ENCODE results near the gene CCNQ. TPM values are rescaled to one million over a fixed set of nuclear protein-coding genes. Genes with fewer than 3 reads are reported as not detected.

The CCNQ gene
- total RNA-seq, 1 donor from 2014 or later, result 52.7 TPM

GRCh38 chrX:153631346-153631745 is 32.4 kb upstream of the CCNQ start:
- H3K36me3 ChIP-seq, result no peaks in the 10 kb centered on the region
- peaks cover 0 to 3% of the 10 kb centered on the region in 2 donors for H3K9me3 ChIP-seq
- no peak for DNase-seq (ENCODE audit: low spot score in 2 of 2)
- TF ChIP-seq, protein P1, sequence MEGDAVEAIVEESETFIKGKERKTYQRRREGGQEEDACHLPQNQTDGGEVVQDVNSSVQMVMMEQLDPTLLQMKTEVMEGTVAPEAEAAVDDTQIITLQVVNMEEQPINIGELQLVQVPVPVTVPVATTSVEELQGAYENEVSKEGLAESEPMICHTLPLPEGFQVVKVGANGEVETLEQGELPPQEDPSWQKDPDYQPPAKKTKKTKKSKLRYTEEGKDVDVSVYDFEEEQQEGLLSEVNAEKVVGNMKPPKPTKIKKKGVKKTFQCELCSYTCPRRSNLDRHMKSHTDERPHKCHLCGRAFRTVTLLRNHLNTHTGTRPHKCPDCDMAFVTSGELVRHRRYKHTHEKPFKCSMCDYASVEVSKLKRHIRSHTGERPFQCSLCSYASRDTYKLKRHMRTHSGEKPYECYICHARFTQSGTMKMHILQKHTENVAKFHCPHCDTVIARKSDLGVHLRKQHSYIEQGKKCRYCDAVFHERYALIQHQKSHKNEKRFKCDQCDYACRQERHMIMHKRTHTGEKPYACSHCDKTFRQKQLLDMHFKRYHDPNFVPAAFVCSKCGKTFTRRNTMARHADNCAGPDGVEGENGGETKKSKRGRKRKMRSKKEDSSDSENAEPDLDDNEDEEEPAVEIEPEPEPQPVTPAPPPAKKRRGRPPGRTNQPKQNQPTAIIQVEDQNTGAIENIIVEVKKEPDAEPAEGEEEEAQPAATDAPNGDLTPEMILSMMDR (IDR thresholded peaks at IDR 0.05), result no peak
- H3K27me3 ChIP-seq, result peaks cover 4% of the 10 kb centered on the region
- H3K4me1 ChIP-seq, result no peaks in the 10 kb centered on the region
- intact Hi-C loops (cut with DNase I), result no loop called here
- no peak overlapping the region for H3K4me3 ChIP-seq
- H3K27ac ChIP-seq, result no peak overlapping the region

- Histone ChIP-seq H3K4me3 (no peak overlapping the region), H3K36me3 (no peaks in the 10 kb centered on the region), H3K4me1 (no peaks in the 10 kb centered on the region), H3K9me3 (peaks cover 0 to 3% of the 10 kb centered on the region in 2 donors), H3K27ac (no peak overlapping the region), H3K27me3 (peaks cover 4% of the 10 kb centered on the region)
- DNase-seq (ENCODE audit: low spot score in 2 of 2), result peak in 1 of 2 donors; percentile 3
- TF ChIP-seq, protein P1 (IDR thresholded peaks at IDR 0.05), result no peak
- intact Hi-C loops (cut with DNase I), result no loop called here
Measured at GRCh38 chrX:153628665-153629064, 29.7 kb upstream of the CCNQ start.

DNA sequence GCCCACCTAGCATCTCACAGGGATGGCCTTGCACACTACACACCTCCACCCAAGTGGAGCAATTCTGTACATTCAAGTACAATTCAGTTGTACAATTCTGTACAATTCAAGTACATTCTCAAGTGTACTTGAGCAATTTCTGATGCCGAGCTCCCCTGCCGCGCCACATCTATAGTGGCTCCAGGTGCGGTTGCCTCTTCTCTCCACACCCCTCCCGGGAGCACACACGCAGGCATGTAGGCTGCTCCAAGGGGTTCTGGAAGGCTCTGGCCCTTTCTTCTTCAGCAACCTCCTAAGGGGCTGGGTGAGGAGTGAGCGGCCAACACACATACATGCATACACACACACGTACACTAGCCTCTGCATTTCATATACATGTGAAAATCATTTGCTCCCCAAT is 29.2 kb upstream of the CCNQ start:
- Histone ChIP-seq H3K4me3 (no peak overlapping the region), H3K9me3 (peaks cover 0 to 3% of the 10 kb centered on the region in 2 donors), H3K36me3 (no peaks in the 10 kb centered on the region), H3K27ac (no peak overlapping the region), H3K27me3 (peaks cover 4% of the 10 kb centered on the region), H3K4me1 (no peaks in the 10 kb centered on the region)
- intact Hi-C loops (cut with DNase I), result no loop called here
- TF ChIP-seq, protein P1 (IDR thresholded peaks at IDR 0.05), result no peak
- DNase-seq (ENCODE audit: low spot score in 2 of 2), result no peak

GRCh38 chrX:153627675-153628111 is 28.8 kb upstream of the CCNQ start:
- no peak overlapping the region for H3K4me3 ChIP-seq
- H3K27me3 ChIP-seq, result peaks cover under 1% of the 10 kb centered on the region
- TF ChIP-seq, protein P1 (IDR thresholded peaks at IDR 0.05), result no peak
- no peaks in the 10 kb centered on the region for H3K4me1 ChIP-seq
- peak in 1 of 2 donors; percentile 1 for DNase-seq (ENCODE audit: low spot score in 2 of 2)
- intact Hi-C loops (cut with DNase I), result no loop called here
- H3K9me3 ChIP-seq, result peaks cover 0 to 3% of the 10 kb centered on the region in 2 donors
- no peak overlapping the region for H3K27ac ChIP-seq
- no peaks in the 10 kb centered on the region for H3K36me3 ChIP-seq

DNA sequence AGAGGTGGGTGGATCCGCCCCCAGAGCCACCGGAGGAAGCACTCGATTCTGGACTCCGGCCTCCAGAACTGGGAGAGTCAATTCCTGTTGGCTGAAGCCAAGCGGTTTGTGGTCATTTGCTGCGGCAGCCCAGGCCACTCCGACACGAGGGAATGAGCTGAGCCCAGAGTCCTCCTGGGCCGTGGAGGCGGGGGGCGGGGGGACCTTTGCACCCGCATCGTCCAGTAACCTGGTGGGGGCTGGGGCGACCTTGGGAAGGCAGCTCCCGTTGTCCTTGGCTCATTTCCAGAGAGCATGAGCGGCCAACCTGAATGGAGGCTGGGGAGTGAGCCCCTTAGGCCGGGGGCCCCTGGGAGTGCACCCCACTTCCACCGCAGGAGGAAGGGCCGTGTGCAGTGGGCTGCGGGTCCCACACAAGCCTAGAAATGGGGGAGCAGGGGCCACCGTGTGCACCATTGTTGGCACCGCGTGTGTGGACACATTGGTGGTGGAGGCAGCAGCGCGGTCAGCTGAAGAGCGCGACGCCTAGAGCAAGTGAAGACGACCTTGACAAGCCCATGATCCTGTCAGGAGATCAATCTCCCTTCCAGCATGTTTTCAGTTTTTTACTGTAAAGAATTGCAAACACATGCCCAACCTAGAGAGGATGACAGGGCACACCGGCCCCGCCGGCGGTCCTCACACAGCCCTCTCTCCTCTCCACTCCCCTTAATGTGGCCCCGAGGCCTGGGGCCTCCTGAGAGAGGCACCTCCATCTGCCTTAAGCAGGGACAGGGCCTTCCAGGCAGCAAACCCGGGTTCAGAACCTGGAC is 28.1 kb upstream of the CCNQ start:
- intact Hi-C loops (cut with DNase I), result no loop called here
- no peak for DNase-seq (ENCODE audit: low spot score in 2 of 2)
- Histone ChIP-seq H3K4me1 (no peaks in the 10 kb centered on the region), H3K27ac (no peak overlapping the region), H3K36me3 (no peaks in the 10 kb centered on the region), H3K9me3 (peaks cover 0 to 3% of the 10 kb centered on the region in 2 donors), H3K4me3 (no peak overlapping the region), H3K27me3 (no peaks in the 10 kb centered on the region)
- TF ChIP-seq, protein P1 (IDR thresholded peaks at IDR 0.05), result no peak
